Stimulated activated CD8-positive, alpha-beta memory T cell treated with anti-CD3 and anti-CD28 coated beads, Interleukin-4, amount 100 ng/mL, for 1 hour (primary cell): ENCODE data around the gene GPA33.

ENCODE experiments used
- DNase-seq, 2 donors: peaks; one replicate each; pipeline ENCODE4 v3.0.0-alpha.2; 2020; ENCODE audit warnings: low read depth in 2 of 2, low spot score in 1 of 2

Gene GPA33

DNA sequence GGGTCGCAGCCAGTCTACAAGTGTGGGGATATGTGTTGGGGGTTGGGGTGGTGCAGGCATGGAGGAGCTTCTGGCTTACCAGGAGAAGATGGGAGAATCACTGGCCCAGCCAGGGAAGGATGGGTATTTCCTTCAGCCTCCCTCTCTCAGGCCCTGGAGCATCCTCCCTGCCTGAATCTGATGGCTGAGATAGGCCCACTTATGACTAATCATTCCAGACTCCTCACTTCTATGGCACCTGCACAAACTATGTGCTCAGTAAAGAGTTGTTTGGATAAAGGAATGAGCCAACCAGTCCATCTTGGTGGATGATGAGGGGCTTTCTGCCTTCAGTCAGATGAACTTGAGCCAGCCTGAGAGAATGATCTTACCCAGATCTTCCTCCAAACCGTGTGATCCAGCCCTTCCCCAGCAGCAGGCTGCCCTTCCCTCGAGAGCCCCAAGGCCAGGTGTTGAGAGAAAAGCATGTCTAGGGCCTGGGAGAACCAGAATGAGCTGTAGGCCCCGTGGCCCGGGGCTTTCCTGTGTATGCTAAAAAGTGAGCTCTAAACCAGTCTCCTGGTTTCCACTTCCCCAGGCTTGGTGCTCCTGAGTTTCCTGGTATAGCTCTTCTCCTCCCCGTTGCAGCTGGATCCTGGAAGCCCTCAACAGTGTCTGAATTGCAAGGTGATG, 1.3 kb downstream of the GPA33 start:
- no peak for DNase-seq

DNA sequence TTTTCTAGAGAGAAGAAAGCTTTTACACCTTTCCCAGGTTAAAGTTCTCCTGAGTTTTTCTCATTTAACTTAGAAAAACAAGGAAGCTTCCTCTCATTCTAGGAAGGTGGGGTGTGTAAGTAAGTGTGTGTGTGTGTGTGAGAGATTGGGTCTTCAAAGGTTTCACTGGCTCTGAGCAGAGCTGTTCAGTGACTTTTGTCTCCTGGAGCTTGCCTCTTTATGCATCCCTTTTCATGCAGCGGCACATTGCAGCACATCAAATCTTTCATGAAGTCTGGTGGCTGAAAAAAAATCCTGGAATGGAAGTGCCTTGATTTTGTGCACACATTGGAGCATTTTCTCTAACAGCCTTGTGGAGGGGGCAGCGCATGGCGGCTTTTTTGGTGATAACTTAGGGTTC, 3.4 kb downstream of the GPA33 start:
- DNase-seq, result no peak

DNA sequence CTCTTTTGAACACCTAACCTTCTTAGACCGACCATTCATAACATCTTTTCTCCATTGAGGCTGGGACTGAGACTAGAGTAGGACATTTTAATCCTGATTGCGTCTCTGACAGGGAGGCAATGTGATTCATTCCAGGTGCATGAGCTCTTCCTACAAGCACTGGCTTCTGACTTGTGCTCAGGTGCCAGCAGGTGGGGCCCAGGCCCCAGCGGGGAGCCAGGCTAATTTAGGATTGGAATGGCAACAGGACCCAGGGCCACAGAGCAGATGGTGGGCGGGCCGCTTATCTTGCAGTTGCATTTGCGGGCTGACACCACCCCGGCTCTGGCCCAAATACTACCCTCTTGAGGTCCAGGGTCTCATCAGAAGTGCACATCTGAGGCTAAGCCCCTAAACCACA, 4.1 kb downstream of the GPA33 start:
- DNase-seq, result no peak

DNA sequence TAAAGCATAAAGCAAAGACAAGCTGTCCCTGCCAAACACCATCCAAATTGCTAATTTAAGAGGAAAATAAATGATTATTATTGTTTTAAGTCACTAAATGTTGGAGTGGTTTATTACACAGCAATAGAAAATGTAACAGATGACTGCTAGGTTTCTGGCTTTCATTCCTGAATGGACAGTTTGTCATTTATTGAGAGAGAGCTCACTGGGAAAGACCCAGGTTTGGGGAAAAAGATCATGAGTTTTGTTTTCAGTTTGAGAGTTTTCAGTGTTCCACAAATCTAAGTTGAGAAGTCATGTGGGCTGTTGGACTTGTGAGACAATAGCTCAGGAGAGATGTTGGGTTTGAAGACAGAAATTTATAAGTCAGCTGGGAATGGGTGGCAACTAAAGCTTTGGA, 5.4 kb downstream of the GPA33 start:
- no peak for DNase-seq

DNA sequence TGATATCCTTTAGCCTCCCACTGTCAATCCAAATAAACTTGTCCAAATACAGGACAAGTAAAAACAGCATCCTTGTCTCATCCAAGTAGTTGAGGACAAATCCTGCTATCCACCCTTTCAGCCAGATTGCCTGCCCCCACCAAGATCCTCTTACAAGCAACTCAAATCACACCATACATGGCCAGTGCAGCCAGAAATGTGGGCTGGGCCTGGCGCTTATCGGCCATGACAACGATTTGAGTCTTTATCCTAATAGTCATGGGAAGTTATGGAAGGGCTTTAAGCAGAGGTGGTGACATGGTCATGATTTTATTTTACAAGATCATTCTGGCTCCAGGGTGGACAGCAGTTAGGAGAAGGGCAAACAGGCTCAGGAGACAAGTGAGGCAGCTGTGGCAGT, 6.3 kb downstream of the GPA33 start:
- DNase-seq, result no peak

DNA sequence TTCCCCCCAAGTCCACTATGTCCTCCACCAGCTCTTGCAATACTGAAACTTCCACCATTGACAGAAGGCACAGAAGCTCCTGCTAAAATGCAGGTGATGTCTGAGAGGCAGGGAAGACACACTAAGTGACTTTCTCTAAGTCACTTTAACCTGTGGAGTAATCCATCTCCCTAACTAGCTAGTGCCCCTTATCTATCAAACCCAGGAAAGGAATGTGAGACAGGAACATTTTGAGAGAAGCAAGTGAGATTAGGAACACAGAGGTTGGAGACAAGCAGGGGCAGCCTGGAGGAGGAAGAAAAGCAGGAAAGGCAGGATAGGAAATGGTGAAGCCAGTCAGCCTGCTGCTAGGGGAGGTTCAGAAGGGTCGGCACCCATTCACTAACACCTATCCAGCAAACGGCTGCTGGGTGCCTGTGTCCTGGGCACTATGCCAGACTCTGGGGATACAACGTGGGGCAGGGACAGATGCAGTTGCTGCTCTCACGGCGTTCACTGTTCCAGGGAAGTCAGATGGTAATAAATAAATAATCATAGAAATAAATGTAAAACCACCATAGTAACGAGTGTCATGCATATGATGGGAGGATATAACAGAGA, 7.0 kb downstream of the GPA33 start:
- DNase-seq, result no peak

DNA sequence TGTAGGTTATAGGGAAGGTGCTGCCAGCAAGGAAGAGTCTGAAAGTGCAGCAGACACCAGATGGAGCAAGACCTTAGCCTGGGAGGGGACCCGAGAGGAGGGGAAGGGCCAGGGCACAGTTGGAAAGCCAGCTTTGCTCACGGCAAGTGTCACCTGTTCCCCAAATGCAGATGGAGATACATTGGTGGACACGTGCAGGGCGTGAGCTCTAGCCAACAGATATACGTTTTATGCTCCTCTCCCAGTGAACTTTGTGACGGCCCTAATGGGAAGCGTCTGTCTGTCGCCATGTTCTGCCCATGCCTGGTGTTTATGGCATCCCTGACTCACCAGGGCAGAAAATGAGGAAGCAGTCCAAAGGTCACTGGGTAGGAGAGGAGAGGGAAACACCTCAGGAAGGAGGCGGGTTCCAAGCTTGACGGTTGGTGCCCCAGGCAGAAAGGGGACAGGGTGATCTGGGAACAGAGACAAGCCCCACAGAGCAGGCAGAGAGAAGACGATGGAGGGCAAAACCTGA, 7.6 kb downstream of the GPA33 start:
- DNase-seq, result no peak

DNA sequence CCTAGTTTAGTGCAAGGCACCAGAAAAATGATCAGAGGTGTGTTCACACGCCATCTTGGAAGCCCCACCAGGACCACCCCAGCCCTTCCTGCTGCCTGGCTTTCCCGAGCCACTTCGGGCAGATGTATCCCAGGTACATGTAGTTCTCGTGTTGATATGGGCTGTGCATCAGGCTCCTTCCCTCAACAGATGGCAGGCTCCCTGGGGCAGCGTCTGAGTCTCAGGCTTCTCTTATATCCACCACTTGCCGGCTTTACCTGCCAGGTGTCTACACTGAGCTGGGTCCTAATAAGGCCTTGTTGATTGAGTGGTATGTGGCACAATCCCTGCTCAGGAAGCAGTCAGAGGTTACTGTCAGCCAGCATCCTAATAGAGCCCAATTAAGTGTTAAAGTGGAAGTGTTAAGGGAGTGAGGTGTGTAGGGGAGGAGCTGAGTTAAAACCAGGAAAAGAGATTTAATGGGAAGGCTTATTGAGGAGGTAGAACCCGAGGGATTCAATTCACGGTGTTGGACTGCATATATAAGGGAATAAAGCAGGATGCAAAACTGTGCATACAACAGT, 8.5 kb downstream of the GPA33 start:
- no peak for DNase-seq

DNA sequence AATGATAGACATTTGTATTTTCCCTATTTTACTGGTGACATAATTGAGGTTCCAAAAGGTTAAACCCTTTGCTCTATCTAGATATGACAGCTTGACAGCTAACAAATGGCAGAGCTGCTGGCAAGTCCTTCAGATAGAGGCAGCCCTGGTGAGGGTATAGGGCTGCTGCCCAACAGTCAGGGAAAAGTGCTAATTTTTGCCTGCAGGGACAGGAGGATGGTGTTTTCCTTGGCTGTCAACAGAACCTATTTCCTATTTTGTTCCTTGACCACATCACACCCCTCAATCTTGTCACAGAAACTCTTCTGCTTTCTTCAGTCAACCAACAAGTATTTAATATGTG, 12.3 kb downstream of the GPA33 start:
- no peak for DNase-seq

DNA sequence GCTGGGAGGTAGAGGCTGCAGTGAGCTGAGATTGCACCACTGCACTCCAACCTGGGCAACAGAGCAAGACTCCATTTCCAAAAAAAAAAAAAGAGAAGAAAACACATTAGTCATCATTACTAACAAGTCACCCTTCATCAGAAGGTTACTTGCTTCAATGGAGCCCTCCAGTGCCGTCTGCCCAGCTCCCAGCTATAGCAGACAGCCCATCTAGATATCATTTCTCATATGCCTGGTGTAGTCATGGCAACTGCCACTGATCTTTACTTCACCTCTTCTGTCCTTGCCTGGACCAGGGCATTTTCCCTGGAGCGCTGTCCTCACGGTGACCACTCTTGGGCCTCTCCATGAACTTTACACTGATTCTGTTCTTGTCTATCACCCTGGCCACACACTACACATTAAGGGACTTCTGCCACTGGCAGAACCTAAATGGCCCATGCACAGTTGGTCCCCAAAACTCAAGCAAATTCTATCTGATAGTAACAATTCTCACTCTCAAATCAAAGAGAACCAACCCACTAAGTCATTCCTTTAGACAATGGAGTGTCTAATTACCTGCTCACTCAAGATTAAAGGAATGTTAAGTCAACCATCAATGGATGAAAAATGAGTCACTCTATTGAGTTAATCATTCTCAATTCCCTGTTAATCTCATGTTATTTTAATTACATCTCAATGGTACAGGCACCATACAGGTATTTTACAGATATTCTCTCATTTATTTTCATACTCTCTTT, 12.9 kb downstream of the GPA33 start:
- no peak for DNase-seq

DNA sequence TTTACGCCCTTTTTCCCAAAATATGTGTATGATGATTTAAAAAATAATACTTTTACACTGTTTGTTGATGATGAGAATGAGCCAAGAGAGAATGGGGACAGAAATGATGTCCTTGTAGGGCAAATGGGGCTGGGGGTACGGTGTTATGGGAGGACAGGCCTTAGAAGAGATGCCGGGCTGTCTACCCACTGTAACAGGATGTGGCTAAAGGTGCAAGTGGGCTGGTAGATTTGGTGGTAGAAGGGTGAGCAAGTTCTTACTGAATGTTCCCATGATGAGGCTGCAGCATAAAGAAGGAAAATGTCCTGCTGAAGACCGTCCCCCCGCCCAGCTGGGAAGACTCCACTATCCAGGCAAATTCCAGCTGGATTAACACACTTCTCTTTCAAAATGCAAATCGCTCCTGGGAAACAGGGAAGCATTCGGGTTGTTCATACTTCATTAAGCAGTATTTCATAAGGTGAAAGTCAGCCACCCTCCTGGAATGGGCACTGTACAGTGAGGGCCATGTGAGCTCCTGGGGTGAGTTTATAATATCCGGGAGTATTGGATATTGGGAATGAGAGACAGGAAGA, 14.0 kb downstream of the GPA33 start:
- no peak for DNase-seq

DNA sequence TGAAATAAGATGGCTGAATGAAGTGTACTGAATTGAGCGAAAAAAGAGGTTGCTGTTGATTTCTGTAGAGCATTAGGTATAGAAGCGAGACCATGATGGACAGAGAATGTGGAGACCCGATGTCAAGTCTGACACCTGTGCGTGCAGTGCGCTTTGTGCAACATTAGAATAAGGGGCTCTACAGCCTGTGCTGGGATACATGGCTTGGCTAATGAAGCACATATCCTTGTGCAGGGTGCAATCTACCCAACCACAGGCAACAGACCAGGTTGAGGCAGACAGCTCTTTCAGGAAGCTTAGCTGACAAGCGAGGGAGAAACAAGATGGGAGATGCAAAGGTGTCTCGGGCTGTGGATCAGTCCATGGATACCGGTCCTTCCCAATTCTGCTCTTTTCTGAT, 18.9 kb downstream of the GPA33 start:
- no peak for DNase-seq

DNA sequence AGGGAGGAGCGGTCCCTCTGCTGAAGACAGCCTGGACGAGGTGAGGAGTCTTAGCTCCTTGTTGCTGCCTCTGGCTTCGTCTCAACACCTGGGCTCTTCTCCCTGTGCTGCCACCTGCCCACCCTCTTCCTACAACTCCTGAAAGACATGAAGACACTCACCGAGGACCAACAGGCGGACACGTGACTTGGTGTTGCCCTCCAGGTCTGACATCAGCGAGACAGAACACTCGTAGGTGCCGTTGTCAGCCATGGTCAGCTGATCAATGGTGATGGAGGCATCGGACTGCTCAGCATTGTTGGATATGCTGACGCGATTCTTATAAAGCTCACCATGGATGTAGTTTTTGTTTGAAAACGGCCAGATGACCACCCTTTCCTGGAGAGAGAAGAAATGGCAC, 21.4 kb downstream of the GPA33 start:
- DNase-seq, result no peak

DNA sequence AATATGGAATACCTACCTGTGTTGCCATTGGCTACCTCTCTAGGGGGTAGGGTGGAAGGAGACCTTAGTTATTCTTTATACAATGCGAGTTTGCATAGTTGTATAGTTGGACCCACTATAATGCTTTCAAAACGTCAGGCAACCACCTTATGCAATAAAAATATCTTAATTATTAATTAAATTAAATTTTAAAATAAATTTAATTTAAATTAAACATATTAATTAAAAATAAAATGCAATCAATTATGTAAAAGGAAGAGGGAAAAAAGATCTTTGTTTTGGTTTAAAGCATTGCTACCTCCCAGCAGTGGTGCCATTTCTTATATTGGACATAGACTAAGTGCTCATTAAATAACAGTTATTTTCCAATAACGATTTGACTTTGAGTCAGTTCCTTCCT, 22.3 kb downstream of the GPA33 start:
- no peak for DNase-seq

DNA sequence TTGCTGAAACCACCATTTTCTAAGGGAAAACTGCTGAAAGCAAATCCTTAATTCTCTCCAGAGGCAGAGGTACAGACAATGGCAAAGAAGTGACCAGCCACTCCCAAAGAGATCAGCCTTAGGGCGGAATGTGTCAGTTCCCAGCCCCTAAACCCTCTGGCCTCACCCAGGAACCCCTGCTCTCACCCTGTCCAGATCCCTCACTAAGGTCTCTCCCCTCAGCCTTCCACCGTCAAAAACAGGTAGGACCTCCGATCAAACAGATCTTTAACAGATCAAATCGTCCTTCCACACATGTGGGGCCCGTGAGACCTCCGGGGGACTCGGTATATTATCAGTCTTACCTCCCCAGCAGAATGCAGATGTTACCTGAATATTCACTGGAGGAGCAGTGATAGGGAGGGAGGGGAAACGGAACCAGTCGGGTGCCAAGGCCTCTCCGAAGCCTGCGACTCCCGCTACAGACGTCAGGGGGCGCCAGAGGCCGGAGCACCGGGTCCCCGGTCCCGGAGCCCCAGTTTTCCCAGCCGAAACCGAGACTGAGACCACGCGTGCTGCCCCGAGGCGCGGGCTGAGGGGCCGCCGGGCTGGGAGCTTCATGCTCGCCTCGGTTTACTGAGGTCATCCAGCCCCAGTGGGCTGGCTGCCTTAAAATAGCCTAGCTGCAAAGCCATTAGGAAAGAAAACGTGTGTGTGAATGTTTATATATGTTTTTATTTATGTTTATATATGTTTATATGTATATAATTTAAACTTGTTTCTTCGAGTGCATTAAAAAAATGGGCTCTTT, 23.6 kb downstream of the GPA33 start:
- DNase-seq, result peak; percentile 69 to 72

DNA sequence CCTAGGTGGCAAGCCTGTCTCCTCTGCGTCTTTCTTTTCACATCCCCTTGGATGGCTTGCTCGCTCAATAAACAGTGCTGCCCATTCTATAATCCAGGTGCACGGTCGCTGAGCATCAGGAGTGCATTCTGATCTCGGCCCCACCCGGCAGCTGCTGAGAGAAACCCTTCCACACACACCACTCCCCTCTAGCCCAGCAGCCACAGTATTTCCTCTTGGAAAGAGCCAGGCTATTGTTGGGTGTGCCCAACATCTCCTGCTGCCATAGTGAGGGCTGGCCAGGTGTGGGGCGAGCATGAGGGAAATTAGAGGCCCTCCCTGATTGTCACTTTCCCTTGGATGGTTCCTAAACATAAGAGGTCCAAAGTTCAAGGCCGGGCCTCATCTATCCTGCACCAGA, 24.7 kb downstream of the GPA33 start:
- no peak for DNase-seq

DNA sequence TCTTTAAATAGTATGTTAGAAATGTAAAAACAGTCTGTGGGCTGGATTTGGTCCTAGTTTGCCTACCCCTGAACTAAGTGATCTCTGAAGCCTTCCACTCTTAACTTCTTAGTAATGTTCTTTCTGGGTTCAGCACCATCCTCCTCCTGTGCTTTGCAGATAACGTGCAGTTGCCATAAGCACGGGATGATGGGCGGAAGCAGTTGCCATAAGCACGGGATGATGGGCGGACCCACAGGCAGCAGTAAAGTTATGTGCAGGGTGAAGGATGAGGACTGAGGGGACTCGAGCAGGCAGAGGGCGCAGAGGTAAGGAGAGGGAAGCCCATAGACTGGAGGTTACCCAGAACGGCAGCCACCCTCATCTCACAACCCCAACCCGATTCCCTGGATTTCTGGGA, 25.6 kb downstream of the GPA33 start:
- no peak for DNase-seq

DNA sequence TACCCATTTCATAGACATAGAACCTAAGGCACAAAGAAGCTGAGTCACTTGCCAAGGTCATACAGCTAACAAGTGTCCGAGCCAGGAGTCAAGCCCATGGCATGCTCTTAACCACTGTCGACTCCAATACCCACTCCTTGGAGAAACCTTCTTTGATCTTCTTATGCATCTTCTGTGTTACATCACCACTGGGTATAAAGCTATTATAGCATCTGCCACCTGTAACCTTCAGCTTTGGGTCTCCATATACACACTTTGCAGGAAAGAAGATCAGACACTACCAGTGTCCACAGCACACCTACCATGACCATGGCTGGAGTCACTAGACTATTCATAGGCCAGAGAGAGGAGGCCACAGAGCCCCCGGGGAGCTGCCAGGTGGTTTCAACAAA, 29.1 kb downstream of the GPA33 start:
- no peak for DNase-seq

DNA sequence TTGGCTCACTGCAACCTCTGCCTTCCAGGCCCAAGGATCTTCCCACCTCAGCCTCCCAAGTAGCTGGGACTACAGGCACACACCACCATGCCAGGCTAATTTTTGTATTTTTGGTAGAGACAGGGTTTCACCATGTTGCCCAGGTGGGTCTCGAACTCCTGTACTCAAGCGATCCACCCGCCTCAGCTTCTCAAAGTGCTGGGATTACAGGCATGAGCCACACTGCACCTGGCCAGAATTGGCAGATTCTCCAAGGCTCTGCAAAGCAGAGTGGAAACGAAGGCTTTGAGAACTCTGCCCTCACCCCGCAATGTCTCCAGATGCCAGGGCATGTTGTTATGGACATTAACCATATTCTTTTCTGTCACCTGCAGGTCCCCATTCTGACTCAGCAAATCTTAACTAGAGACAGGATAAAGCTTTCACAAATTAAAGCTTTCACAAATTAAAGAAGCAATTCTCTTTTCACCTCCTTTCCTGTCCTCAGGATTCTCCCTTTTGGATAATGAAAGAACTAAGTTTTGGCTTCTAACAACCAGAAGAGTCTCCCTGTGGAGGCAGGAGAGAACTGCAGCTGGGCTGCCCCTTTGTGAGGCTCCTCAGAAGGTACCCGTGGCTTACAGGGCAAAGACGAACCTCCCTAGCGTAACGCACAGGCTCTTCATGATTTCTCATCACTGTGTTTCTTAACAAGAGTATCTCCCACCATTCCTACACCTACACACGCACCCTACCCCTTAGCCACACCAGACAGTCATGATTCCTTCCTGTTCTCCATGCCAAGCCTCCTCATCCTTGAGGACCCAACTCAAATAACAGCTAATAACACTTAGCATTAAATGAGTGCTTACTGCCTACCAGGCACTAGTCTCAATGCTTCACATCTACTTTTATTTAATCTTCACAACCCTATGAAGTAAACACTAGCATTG, 29.8 kb downstream of the GPA33 start:
- DNase-seq, result no peak

DNA sequence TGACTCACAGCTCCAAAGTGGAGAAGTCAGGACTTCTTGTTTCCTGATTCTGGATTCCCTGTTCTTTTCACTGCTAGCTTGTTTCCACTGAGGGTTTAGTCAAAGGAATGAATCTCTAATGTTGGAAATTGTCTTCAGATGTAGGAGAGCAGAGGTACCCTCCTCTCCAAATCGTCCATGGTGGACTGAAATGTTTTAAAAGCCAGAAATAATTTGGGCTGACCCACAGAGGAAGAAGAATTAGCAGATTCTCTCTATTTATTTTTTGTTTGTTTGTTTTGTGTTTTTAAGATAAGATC, 30.4 kb downstream of the GPA33 start:
- no peak for DNase-seq
